ENCODE results near the gene HPDL.
"Not testable (repeated sequence)": the region's sequence is repeated elsewhere in the genome, so short reads cannot be mapped to it uniquely, and the experiment has no call there.

Gene HPDL

DNA sequence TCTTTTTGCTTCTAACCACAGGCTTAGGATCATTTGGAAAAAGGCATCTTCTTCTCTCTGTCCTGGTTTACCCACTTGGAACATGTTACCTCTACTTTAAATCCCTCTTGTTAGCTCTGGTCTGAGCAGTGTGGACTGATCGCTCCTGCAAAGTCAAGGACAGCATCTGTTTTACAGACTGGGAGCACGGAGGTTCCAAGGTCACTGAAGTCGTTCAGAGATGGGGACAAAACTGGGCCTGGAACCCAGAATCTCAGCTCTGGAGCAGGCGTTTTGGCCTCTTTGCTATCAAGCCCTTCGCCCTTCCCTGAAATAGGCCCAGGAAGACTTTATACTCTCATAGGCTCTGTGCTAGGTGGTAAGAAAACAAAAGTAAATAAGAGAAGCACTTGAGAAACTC lies 24.8 kb downstream of the HPDL start:
- DNase-seq (ENCODE audit: low read depth) = no peak

DNA sequence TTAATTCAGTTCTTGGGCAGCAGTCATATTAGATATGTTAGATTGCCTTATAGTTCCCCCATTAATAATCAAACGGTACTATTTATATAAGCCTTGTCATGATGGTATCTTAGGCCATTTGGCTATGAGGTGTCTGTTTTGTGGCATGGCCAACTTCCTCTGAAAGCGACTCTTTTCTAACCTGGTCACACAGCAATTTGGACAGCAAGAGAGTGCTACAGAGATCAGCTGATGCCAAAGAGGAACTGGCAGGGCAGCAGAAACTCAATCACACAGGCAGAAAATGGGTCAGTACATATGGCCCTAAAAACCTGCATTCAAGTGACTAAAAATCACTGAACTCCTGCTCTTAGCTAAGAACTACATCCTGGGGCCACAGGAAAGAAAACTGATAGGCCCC lies 27.0 kb downstream of the HPDL start:
- DNase-seq (ENCODE audit: low read depth) = no peak

- no peak for DNase-seq (ENCODE audit: low read depth)
These were observed 28.1 kb downstream of the HPDL start for GRCh38 chr1:45354838-45355237.

GRCh38 chr1:45355683-45356082 lies 29.0 kb downstream of the HPDL start:
- no peak for DNase-seq (ENCODE audit: low read depth)

GRCh38 chr1:45356186-45356585 lies 29.5 kb downstream of the HPDL start:
- DNase-seq (ENCODE audit: low read depth) = no peak

- no peak for DNase-seq (ENCODE audit: low read depth)
These were observed 33.3 kb downstream of the HPDL start for GRCh38 chr1:45359882-45360513.

GRCh38 chr1:45360981-45361380 lies 34.3 kb downstream of the HPDL start:
- DNase-seq (ENCODE audit: low read depth) = not testable (repeated sequence)

- no peak for DNase-seq (ENCODE audit: low read depth)
These were observed 37.6 kb downstream of the HPDL start for GRCh38 chr1:45364294-45364693.

DNA sequence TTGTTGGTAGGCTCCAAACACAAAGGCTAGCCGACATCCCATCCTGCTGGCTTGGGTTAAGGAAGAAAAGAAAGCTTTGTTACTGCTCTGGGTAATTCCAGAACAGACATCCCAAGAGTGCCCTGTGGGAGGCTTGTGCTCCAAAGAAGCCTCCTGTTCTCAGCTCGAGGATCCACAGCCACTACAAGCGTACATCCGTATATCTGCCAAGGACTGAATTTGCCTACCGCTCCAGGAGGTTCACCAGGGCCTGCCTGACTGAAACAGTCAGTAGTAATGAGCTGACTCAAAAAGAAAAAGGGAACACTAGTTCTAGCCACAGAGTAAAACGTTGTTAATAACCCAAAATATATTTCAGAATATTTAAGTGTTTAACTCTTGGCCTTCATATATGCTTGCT lies 38.4 kb downstream of the HPDL start:
- DNase-seq (ENCODE audit: low read depth) = no peak

- no peak for DNase-seq (ENCODE audit: low read depth)
These were observed 43.9 kb downstream of the HPDL start for GRCh38 chr1:45370575-45370974.

DNA sequence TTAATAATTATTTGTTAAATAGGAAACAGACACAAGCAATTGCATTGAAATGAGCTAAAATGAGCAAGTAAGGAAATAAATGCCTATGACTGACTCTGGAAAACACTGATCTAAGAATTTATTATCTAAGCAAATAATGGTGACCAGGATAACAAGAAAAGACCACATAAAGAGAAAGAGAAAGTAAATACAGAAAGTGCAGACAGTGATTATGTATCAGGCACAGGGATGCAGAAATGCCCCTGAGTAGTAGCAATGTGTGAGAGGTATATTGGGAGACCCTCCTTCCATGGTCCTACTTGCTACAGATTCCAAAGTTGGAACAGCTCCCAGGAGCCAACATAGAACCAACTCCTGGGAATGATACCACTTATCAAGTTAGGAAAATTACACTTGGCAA lies 46.9 kb downstream of the HPDL start:
- no peak for DNase-seq (ENCODE audit: low read depth)

- no peak for DNase-seq (ENCODE audit: low read depth)
These were observed 48.7 kb downstream of the HPDL start for GRCh38 chr1:45375104-45376090.

DNA sequence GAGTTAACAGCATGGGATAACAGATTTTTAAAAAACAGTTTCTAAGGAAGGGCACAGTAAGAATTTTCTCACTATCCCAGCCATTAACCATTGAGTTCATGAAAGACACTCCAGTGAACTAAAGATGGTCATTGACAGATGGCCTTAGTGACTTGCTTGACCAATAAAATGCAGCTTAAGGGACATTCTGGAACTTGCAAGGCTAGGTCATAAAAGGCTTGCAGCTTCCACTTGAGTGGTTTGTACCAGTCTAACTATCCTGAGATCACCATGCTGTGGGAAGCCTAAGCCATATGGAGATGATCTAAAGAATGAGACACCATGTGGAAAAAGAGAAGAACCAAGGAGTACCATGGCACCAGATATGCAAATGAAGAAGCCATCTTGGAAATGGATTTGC lies 51.5 kb downstream of the HPDL start:
- DNase-seq (ENCODE audit: low read depth) = no peak

Measured in activated T-cell treated with anti-CD3 and anti-CD28 coated beads for 48 hours (primary cell).